AG09319 (cell line): ENCODE data around the gene NPB.

Experiments used
- DNase-seq: peaks from one replicate; pipeline ENCODE4 v3.0.0-alpha.2; 2010; ENCODE audit warnings: low read depth; ENCODE audit errors: extremely low read depth
- TF ChIP-seq, protein P1 (sequence below): IDR thresholded peaks from 2 replicates; pipeline ENCODE4 v1.5.1; 2011; ENCODE audit warnings: low read depth, mild to moderate bottlenecking, inconsistent platforms, low read length, moderate library complexity

NPB gene

GRCh38 chr17:81902653-81903414 is 796 bp downstream of the NPB start:
- TF ChIP-seq, protein P1, sequence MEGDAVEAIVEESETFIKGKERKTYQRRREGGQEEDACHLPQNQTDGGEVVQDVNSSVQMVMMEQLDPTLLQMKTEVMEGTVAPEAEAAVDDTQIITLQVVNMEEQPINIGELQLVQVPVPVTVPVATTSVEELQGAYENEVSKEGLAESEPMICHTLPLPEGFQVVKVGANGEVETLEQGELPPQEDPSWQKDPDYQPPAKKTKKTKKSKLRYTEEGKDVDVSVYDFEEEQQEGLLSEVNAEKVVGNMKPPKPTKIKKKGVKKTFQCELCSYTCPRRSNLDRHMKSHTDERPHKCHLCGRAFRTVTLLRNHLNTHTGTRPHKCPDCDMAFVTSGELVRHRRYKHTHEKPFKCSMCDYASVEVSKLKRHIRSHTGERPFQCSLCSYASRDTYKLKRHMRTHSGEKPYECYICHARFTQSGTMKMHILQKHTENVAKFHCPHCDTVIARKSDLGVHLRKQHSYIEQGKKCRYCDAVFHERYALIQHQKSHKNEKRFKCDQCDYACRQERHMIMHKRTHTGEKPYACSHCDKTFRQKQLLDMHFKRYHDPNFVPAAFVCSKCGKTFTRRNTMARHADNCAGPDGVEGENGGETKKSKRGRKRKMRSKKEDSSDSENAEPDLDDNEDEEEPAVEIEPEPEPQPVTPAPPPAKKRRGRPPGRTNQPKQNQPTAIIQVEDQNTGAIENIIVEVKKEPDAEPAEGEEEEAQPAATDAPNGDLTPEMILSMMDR: no peak
- no peak for DNase-seq

- TF ChIP-seq, protein P1: no peak
- no peak for DNase-seq
These were observed 1.4 kb downstream of the NPB start for GRCh38 chr17:81903415-81903831.

DNA sequence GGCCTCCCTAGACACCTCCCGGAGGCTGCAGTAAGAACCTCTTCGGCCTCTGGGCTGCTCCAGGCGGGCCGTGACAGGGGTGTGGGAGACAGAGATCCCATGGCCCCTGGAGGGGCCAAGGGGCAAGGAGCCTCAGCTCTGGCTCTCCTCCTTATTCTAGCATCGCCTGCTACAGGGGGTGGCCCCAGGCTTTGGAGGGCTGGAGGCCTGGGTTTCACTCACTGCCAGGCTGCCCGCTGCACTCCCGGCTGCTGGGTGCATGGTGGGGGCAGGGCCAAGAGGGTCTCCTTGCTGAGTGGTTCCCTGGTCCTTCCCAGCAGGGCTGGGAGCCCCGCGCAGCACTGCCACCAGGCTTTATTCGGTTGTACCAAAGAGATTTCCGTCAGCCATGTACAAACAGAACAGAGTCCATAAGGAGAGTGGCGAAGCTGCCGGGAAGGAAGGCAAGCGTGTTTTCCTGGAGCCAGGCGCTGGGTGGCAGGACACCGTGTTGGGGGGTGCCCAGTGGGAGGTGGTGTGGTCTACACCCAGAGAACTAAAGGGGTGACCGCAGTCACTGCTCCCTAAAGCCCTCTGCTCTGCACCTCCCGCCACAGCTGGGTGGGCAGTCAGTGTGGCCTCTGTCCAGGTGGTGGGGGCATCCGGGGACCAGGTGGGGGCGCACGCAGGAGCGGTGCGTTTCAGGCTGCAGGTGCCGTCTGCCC is 2.0 kb downstream of the NPB start:
- no peak for DNase-seq
- TF ChIP-seq, protein P1: no peak

DNA sequence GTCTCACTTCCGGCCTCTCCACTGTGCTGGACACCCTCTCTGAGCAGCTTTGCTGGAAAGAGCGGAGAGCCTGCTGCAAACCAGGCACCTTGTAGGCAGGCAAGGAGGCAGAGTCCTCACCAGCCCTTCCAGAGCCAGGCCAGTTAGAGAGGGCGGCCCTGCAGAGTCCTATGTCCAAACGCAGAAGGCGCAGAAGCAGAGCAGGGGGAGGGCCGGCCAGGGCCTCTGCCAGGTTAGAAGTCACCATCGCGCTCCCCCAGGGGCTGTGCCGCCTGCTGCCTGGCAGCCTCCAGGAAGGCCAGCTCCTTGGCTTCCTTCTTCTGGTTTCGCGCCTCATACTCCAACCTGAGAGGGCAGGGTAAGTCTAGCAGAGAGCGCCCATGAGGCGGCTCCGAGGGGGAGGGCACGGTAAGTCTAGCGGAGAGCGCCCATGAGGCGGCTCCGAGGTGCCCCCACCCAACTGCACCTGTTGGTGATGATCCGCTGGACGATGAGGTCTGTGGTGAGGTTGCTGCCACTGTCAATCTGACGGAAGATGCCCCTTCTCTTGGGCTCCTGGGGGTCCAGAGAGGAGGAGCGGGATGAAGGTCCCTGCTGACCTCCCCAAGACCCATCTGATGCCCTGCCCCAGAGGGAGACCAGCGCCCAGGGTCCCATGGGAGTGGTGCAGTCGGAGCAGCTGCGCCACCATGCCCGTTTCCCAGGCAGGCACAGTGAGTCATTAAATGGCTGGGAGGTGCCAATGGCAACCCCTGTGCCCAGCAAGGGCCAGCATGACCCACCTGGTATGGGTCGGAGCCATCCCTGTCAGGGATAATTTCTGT is 2.8 kb downstream of the NPB start:
- no peak for DNase-seq
- TF ChIP-seq, protein P1: no peak

DNA sequence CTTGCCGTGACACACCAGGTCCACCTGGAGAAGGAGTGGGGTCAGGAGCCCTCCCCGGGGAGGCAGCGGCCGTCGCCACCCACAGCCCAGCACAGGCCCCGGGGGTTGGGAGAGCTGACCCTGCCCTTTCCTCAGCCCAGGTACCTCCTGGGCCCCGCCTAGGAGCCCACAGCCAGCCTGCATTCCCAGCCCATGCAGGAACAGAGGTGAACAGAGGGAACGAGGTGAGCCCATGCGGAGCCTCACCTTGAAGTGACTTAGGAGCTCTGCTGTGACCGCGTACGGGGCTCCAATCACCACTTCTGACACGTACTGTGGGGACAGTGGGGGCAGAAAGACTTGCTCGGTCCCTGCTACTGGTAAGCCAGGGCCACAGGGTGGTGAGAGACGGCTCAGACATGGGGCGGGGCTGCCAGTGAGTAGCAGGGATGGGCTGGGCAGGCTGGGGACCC is 3.4 kb downstream of the NPB start:
- no peak for DNase-seq
- TF ChIP-seq, protein P1: no peak

DNA sequence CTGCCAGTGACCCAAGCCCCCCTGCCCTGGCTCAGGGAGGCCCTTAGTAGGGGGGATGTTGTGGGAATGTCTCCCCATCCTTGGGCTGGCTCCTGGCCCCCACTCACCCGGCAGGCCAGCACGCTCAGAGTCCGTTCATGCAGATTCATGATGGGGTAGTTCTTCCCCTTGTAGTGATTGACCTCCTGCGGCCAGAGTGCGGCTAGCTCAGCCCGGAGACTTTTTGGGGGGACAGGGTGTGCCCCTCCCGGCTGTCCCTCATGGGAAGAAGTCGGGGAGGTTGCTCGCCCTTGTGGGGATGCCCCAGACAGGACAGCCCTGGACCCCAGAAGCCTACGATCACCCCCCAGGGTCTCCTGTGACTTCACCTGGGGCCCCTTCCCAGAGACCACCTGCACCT is 4.0 kb downstream of the NPB start:
- no peak for DNase-seq
- TF ChIP-seq, protein P1: no peak
